H1 (cell line): ENCODE measurements around the gene NCF2. TPM values are rescaled to one million over a fixed set of nuclear protein-coding genes. Genes with fewer than 3 reads are reported as not detected.

Experiments used
- CTCF ChIA-PET: fragments of 300-600 bp; sonication (Branson Sonifier 250); formaldehyde crosslinking; loops from one replicate; lab custom pipeline; 2021; ENCODE audit not compliant: partially characterized antibody; lab: Charles Lee
- POLR2A ChIA-PET: fragments of 300-600 bp; sonication (Branson Sonifier 250); formaldehyde crosslinking; loops from one replicate; lab custom pipeline; 2021; ENCODE audit warnings: inconsistent platforms; ENCODE audit not compliant: partially characterized antibody; lab: Charles Lee
- DNase-seq, 2 experiments: peaks; one replicate each; pipeline versions ENCODE4 v3.0.0 to v3.0.0-alpha.2; 2010 to 2022; ENCODE audit warnings: low spot score in 2 of 2, low read depth in 1 of 2, mixed read lengths in 1 of 2
- FAIRE-seq: peaks from 2 replicates; lab custom pipeline; 2011; peaks lifted over from hg19 to GRCh38; lab: Jason Lieb, UNC
- H2AFZ ChIP-seq: 2 replicates; pipeline ENCODE4 v1.8.1; 2012; ENCODE audit warnings: low read length, inconsistent platforms
- H2AK5ac ChIP-seq: 2 replicates; pipeline ENCODE4 v1.6.1; 2013; ENCODE audit warnings: low read depth, low read length
- H2BK120ac ChIP-seq: replicated peaks from 2 replicates; pipeline ENCODE3; 2013; ENCODE audit warnings: low read depth, low read length, inconsistent platforms
- H2BK12ac ChIP-seq: 2 replicates; pipeline ENCODE4 v1.6.1; 2013; ENCODE audit warnings: low read depth, low read length
- H2BK15ac ChIP-seq: 2 replicates; pipeline ENCODE4 v1.6.1; 2013; ENCODE audit warnings: low read length
- H2BK20ac ChIP-seq: 2 replicates; pipeline ENCODE4 v1.6.1; 2013; ENCODE audit warnings: low read length
- H2BK5ac ChIP-seq: 2 replicates; pipeline ENCODE4 v1.6.1; 2013; ENCODE audit warnings: low read depth, low read length
- H3K14ac ChIP-seq: 2 replicates; pipeline ENCODE4 v1.6.1; 2013; ENCODE audit warnings: inconsistent platforms; ENCODE audit not compliant: insufficient read length
- H3K18ac ChIP-seq: 2 replicates; pipeline ENCODE4 v1.6.1; 2013; ENCODE audit warnings: low read length; ENCODE audit errors: extremely low read depth
- H3K23ac ChIP-seq: 2 replicates; pipeline ENCODE4 v1.6.1; 2013; ENCODE audit warnings: inconsistent platforms; ENCODE audit not compliant: insufficient read length
- H3K23me2 ChIP-seq: 2 replicates; pipeline ENCODE4 v1.6.1; 2013; ENCODE audit warnings: low read depth, low read length
- H3K27ac ChIP-seq: 2 replicates; pipeline ENCODE4 v1.6.1; 2011; ENCODE audit warnings: low read depth, low read length, inconsistent platforms
- H3K27me3 ChIP-seq, 4 experiments: replicated peaks in 1 of 4; 1 replicate in 1 of 4; 2 replicates in 3 of 4; pipeline versions ENCODE4 v1.6.1 to v1.8.1; 2011 to 2013; ENCODE audit warnings: low read length in 3 of 4, mild to moderate bottlenecking in 3 of 4, inconsistent platforms in 2 of 4, mixed read lengths in 2 of 4, moderate library complexity in 1 of 4; ENCODE audit not compliant: control insufficient read depth in 3 of 4, insufficient read depth in 3 of 4; ENCODE audit errors: extremely low read depth in 1 of 4
- H3K36me3 ChIP-seq, 4 experiments: 2 replicates each; pipeline versions ENCODE4 v1.6.1 to v1.8.1; 2011 to 2013; ENCODE audit warnings: mild to moderate bottlenecking in 4 of 4, low read length in 3 of 4, moderate library complexity in 2 of 4, control low read depth in 1 of 4, inconsistent platforms in 1 of 4; ENCODE audit not compliant: insufficient read depth in 4 of 4, control insufficient read depth in 2 of 4
- H3K4ac ChIP-seq: replicated peaks from 2 replicates; pipeline ENCODE3; 2013; ENCODE audit warnings: low read length, low read depth, mixed read lengths, inconsistent platforms; ENCODE audit not compliant: insufficient read length
- H3K4me1 ChIP-seq, 4 experiments: replicated peaks in 1 of 4; 1 replicate in 1 of 4; 2 replicates in 3 of 4; pipeline versions ENCODE4 v1.6.1 to v1.8.1; 2011 to 2013; ENCODE audit warnings: low read length in 3 of 4, inconsistent platforms in 2 of 4, mixed read lengths in 1 of 4; ENCODE audit not compliant: insufficient read depth in 4 of 4, control insufficient read depth in 3 of 4
- H3K4me2 ChIP-seq, 2 experiments: 2 replicates each; pipeline versions ENCODE4 v1.6.1 to v1.8.1; 2011 to 2013; ENCODE audit warnings: low read depth in 2 of 2, low read length in 2 of 2, control low read depth in 1 of 2, inconsistent platforms in 1 of 2, mild to moderate bottlenecking in 1 of 2; ENCODE audit not compliant: insufficient read depth in 1 of 2
- H3K4me3 ChIP-seq, 4 experiments: fragments of 200-600, 300-600 bp in 1 of 4; sonication (generic), shearing (Covaris generic), sonication (Bioruptor Twin) in 1 of 4; 2 replicates each; pipeline versions ENCODE4 v1.5.1 to v1.8.1; 2011 to 2016; ENCODE audit warnings: low read length in 4 of 4, low read depth in 3 of 4, control low read depth in 2 of 4, inconsistent platforms in 2 of 4, mild to moderate bottlenecking in 2 of 4, mixed read lengths in 1 of 4, moderate library complexity in 1 of 4; ENCODE audit not compliant: insufficient read depth in 2 of 4; ENCODE audit errors: extremely low read depth in 1 of 4
- H3K56ac ChIP-seq: replicated peaks from 2 replicates; pipeline ENCODE3; 2013; ENCODE audit warnings: low read depth, mild to moderate bottlenecking, mixed read lengths, low read length, inconsistent platforms; ENCODE audit not compliant: insufficient read length
- H3K79me1 ChIP-seq: 2 replicates; pipeline ENCODE4 v1.6.1; 2013; ENCODE audit warnings: low read depth, low read length, control low read depth
- H3K79me2 ChIP-seq, 2 experiments: 2 replicates each; pipeline versions ENCODE4 v1.6.1 to v1.8.1; 2012 to 2013; ENCODE audit warnings: low read length in 2 of 2, mild to moderate bottlenecking in 2 of 2, inconsistent platforms in 1 of 2; ENCODE audit not compliant: insufficient read depth in 2 of 2, control insufficient read depth in 1 of 2
- H3K9ac ChIP-seq, 4 experiments: replicated peaks in 1 of 4; 1 replicate in 1 of 4; 2 replicates in 3 of 4; pipeline versions ENCODE4 v1.6.1 to v1.8.1; 2011 to 2013; ENCODE audit warnings: low read depth in 3 of 4, low read length in 3 of 4, control low read depth in 2 of 4, mild to moderate bottlenecking in 2 of 4, moderate library complexity in 2 of 4, inconsistent platforms in 1 of 4; ENCODE audit errors: extremely low read depth in 1 of 4
- H3K9me3 ChIP-seq, 2 experiments: 2 replicates each; pipeline versions ENCODE4 v1.6.1 to v1.8.1; 2012 to 2013; ENCODE audit warnings: mild to moderate bottlenecking in 2 of 2, moderate library complexity in 2 of 2, control low read depth in 1 of 2, inconsistent platforms in 1 of 2, low read depth in 1 of 2, low read length in 1 of 2, mixed read lengths in 1 of 2; ENCODE audit not compliant: insufficient read depth in 2 of 2
- H4K20me1 ChIP-seq, 2 experiments: replicated peaks in 1 of 2; 2 replicates each; pipeline versions ENCODE3 to v1.8.1; 2011 to 2013; ENCODE audit warnings: inconsistent platforms in 2 of 2, low read length in 2 of 2, mild to moderate bottlenecking in 1 of 2; ENCODE audit not compliant: insufficient read depth in 2 of 2, control insufficient read depth in 1 of 2
- H4K5ac ChIP-seq: 2 replicates; pipeline ENCODE4 v1.6.1; 2013; ENCODE audit warnings: low read length, low read depth, mixed read lengths, inconsistent platforms; ENCODE audit not compliant: insufficient read length
- H4K8ac ChIP-seq: 2 replicates; pipeline ENCODE4 v1.8.0; 2013; ENCODE audit warnings: mild to moderate bottlenecking, moderate library complexity, low read length, inconsistent platforms; ENCODE audit not compliant: insufficient read depth; ENCODE audit errors: extremely low read depth
- H4K91ac ChIP-seq: replicated peaks from 2 replicates; pipeline ENCODE3; 2013; ENCODE audit warnings: low read length, mixed read lengths, inconsistent platforms; ENCODE audit not compliant: insufficient read length
- BACH1 ChIP-seq: IDR thresholded peaks from 2 replicates; pipeline ENCODE4 v1.6.1; 2012; ENCODE audit warnings: low read length, improper control_type of control experiment
- CHD2 ChIP-seq: IDR thresholded peaks from 2 replicates; pipeline ENCODE4 v1.6.1; 2012; ENCODE audit warnings: low read length, improper control_type of control experiment
- EP300 ChIP-seq, 2 experiments: IDR thresholded peaks; 1 replicate in 1 of 2; 2 replicates in 1 of 2; pipeline ENCODE4 v1.6.1; 2011 to 2012; ENCODE audit warnings: low read depth in 2 of 2, low read length in 2 of 2, mild to moderate bottlenecking in 2 of 2, borderline replicate concordance in 1 of 2, inconsistent platforms in 1 of 2, moderate library complexity in 1 of 2
- GTF2F1 ChIP-seq: IDR thresholded peaks from 2 replicates; pipeline ENCODE4 v1.6.1; 2012; ENCODE audit warnings: low read depth, low read length, improper control_type of control experiment, borderline replicate concordance
- HDAC6 ChIP-seq: IDR thresholded peaks from one replicate; pipeline ENCODE4 v1.7.1; 2012; ENCODE audit warnings: low read depth, mild to moderate bottlenecking, inconsistent platforms, low read length, moderate library complexity
- KDM5A ChIP-seq: fragments of 200-600 bp; IDR thresholded peaks from 2 replicates; pipeline ENCODE4 v1.7.1; 2012; ENCODE audit warnings: mild to moderate bottlenecking, low read length, inconsistent platforms, mixed read lengths
- MAFK ChIP-seq: IDR thresholded peaks from 2 replicates; pipeline ENCODE4 v1.6.1; 2012; ENCODE audit warnings: low read depth, mild to moderate bottlenecking, improper control_type of control experiment, low read length
- RAD21 ChIP-seq, 2 experiments: IDR thresholded peaks in 1 of 2; conservative IDR thresholded peaks in 1 of 2; 2 replicates each; pipeline ENCODE4 v1.6.1; 2011; ENCODE audit warnings: low read depth in 2 of 2, low read length in 2 of 2, improper control_type of control experiment in 1 of 2, inconsistent platforms in 1 of 2, mild to moderate bottlenecking in 1 of 2, moderate library complexity in 1 of 2
- RBBP5 ChIP-seq: IDR thresholded peaks from 2 replicates; pipeline ENCODE4 v1.7.1; 2012; ENCODE audit warnings: low read depth, mild to moderate bottlenecking, inconsistent platforms, low read length, moderate library complexity, borderline replicate concordance
- RNF2 ChIP-seq: fragments of 200-900, 300-1000 bp; sonication (generic); IDR thresholded peaks from 2 replicates; pipeline ENCODE4 v1.7.1; 2016; ENCODE audit warnings: borderline replicate concordance, low read depth, mild to moderate bottlenecking, antibody characterized with exemption, low read length; ENCODE audit not compliant: poor library complexity, severe bottlenecking; ENCODE audit errors: missing control alignments
- SRF ChIP-seq: IDR thresholded peaks from 2 replicates; pipeline ENCODE4 v1.6.1; 2011; ENCODE audit warnings: mild to moderate bottlenecking, low read depth, low read length, moderate library complexity
- SUZ12 ChIP-seq: fragments of 200-600 bp; sonication (generic); IDR thresholded peaks from 2 replicates; pipeline ENCODE4 v1.6.1; 2012; ENCODE audit warnings: mild to moderate bottlenecking, inconsistent platforms, low read length, moderate library complexity, mixed read lengths
- TEAD4 ChIP-seq: IDR thresholded peaks from 2 replicates; pipeline ENCODE4 v1.6.1; 2012; ENCODE audit warnings: low read depth, low read length, inconsistent platforms, mixed read lengths
- ZNF274 ChIP-seq: IDR thresholded peaks from 2 replicates; pipeline ENCODE4 v1.7.0; 2012; ENCODE audit warnings: low read length, borderline replicate concordance; ENCODE audit errors: extremely low read depth
- WGBS, 2 experiments: shearing (Covaris generic) in 1 of 2; methylation state at CpG; one replicate each; pipeline versions ENCODE4 v1.1.6 to v1.1.7; 2013 to 2015; ENCODE audit warnings: low lambda C conversion rate in 2 of 2, mixed read lengths in 2 of 2, inconsistent platforms in 1 of 2, low coverage in 1 of 2, missing lambda C conversion rate in 1 of 2; ENCODE audit not compliant: insufficient replicate concordance in 2 of 2, insufficient coverage in 1 of 2, insufficient read length in 1 of 2; ENCODE audit errors: extremely low coverage in 1 of 2, missing lambda C conversion rate in 1 of 2; 5-methylcytosine and 5-hydroxymethylcytosine counted together
- polyA plus RNA-seq, 7 experiments: library from polyadenylated mRNA; depleted of rRNA in 3 of 7; stranded (reverse) in 5 of 7; unstranded in 2 of 7; fragments of >200 nt in 5 of 7; fragments of 200-250 nt in 2 of 7; gene quantifications; 1 replicate in 5 of 7; 2 replicates in 1 of 7; 4 replicates in 1 of 7; pipeline versions ENCODE4 v1.2.1 to v1.2.3, GENCODE V29; 2011 to 2013; ENCODE audit warnings: missing spikeins in 2 of 7, mixed read lengths in 2 of 7
- total RNA-seq: library from RNA; stranded (reverse); fragmentation: NEBNext Ultra II Directional; extraction: Animal tissue kit (Norgen Biotek cat#: 25700); gene quantifications from 2 replicates; pipeline ENCODE4 v1.2.1, GENCODE V29; 2021

The NCF2 gene
- total and polyA plus RNA-seq, 2 of the 8 experiments (the other 6 are each of a cell fraction or from before 2014, with no cell fraction given), result not detected

DNA sequence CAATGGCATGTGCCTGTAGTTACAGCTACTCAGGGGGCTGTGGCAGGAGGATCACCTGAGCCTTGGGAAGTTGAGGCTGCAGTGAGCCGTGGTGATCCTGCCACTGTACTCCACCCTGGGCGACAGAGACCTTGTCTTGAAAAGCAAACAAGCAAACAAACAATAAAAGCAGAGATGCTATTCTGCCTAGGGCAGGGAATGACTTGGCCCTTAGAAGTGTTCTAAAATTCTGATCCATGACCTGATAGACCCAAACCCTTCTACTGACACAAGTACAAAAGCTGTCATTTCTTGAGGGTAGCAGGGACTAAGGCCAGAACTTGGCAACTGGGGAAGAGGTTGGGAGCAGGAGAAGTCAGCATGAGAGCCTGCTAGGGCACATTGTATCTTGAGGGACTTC is 15.6 kb upstream of the NCF2 start:
- POLR2A ChIA-PET, result no interaction called here
- no peak overlapping the region for H2BK5ac ChIP-seq

More for the DNA sequence above, 15.6 kb upstream of the NCF2 start:
- no peaks in the 10 kb centered on the region for H3K9me3 ChIP-seq
- H3K4me2 ChIP-seq, result no peak overlapping the region
- H3K9ac ChIP-seq, result no peak overlapping the region
- H3K36me3 ChIP-seq, result no peaks in the 10 kb centered on the region
- H3K56ac ChIP-seq, result no peak overlapping the region
- TF ChIP-seq BACH1 (no peak), SUZ12 (no peak), EP300 (IDR thresholded peaks at IDR 0.05; ENCODE audit: borderline replicate concordance in 1 of 2, low read depth in 2 of 2, low read length in 2 of 2) (no peak), MAFK (no peak), RAD21 (IDR thresholded peaks at IDR 0.05 in 1 of 2, conservative IDR thresholded peaks at IDR 0.05 in 1 of 2; ENCODE audit: low read depth in 2 of 2, low read length in 2 of 2) (no peak), SRF (no peak), HDAC6 (no peak), KDM5A (no peak), RNF2 (no peak), CHD2 (no peak), ZNF274 (no peak), RBBP5 (no peak), GTF2F1 (no peak), TEAD4 (no peak)
- no peak overlapping the region for H2AFZ ChIP-seq
- no peaks in the 10 kb centered on the region for H3K4me1 ChIP-seq
- H3K79me2 ChIP-seq, result no peaks in the 10 kb centered on the region
- no peak overlapping the region for H3K27ac ChIP-seq
- CTCF ChIA-PET, result interaction anchor here (0.6 to 0.9 kb wide), 2 partner anchors 18 to 122 kb away, joined by 3 read pairs; no protein-coding TSS in a partner anchor
- H3K14ac ChIP-seq, result no peak overlapping the region
- H2AK5ac ChIP-seq, result no peak overlapping the region
- no peak overlapping the region for H4K91ac ChIP-seq
- H4K8ac ChIP-seq, result no peak overlapping the region
- H3K23ac ChIP-seq, result no peak overlapping the region
- FAIRE-seq (no peak), DNase-seq (peak in 1 of 2 experiments; percentile 16)
- no peak overlapping the region for H4K5ac ChIP-seq
- no peak overlapping the region for H3K4ac ChIP-seq
- no peak overlapping the region for H3K18ac ChIP-seq
- H3K27me3 ChIP-seq, result no peaks in the 10 kb centered on the region
- 87% methylated on average over 2 of the region's 2 CpGs; no CpG with 5 or more reads in 1 of the 2 experiments for WGBS, 2 experiments
- no peak overlapping the region for H2BK20ac ChIP-seq
- no peaks in the 10 kb centered on the region for H3K23me2 ChIP-seq
- H2BK15ac ChIP-seq, result no peak overlapping the region
- H2BK120ac ChIP-seq, result no peak overlapping the region
- no peak overlapping the region for H3K4me3 ChIP-seq
- no peaks in the 10 kb centered on the region for H4K20me1 ChIP-seq
- H2BK12ac ChIP-seq, result no peak overlapping the region
- H3K79me1 ChIP-seq, result no peaks in the 10 kb centered on the region
